ENCODE data around the gene SPATS2L.

Gene SPATS2L

DNA sequence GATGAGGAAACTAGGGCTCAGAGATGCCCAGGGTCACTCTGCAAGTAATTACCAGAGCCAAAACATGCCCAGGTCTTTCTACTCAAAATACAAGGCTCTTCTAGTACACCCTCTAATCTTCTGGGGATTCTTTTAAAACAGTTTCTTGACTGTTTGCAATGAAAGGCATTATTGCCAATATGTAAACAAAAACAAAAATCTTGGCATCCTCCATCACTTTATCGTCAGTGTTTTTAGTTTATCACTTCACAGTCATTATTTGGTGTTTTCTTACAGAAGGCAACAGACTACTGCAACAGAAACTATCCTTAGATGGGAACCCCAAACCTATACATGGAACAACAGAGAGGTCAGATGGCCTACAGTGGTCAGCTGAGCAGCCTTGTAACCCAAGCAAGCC, 132.4 kb downstream of the SPATS2L start:
- H3K4me3 ChIP-seq (ENCODE audit: low read length), result no peak overlapping the region
- no peak overlapping the region for H3K4ac ChIP-seq (ENCODE audit: low read depth, low read length)
- H4K8ac ChIP-seq (ENCODE audit: low read depth, low read length), result no peak overlapping the region
- H2BK5ac ChIP-seq (ENCODE audit: low read length), result no peak overlapping the region
- DNase-seq, result no peak
- no peak overlapping the region for H2BK120ac ChIP-seq (ENCODE audit: low read depth, low read length)
- H4K5ac ChIP-seq (ENCODE audit: low read length), result no peak overlapping the region
- no peaks in the 10 kb centered on the region for H3K27me3 ChIP-seq (ENCODE audit: insufficient read depth, low read length, poor library complexity)
- no peak overlapping the region for H3K23ac ChIP-seq (ENCODE audit: low read length)
- no peak overlapping the region for H3K56ac ChIP-seq (ENCODE audit: low read length)
- no peaks in the 10 kb centered on the region for H3K36me3 ChIP-seq (ENCODE audit: control insufficient read depth, insufficient read depth, low read length)
- H3K79me2 ChIP-seq (ENCODE audit: control insufficient read depth, insufficient read depth, low read length), result no peaks in the 10 kb centered on the region
- WGBS (ENCODE audit: extremely low coverage, insufficient coverage, low lambda C conversion rate), result no CpG with 5 or more reads among the region's 1 CpG
- no peak overlapping the region for H3K4me2 ChIP-seq (ENCODE audit: low read length)
- no peak overlapping the region for H2AK5ac ChIP-seq (ENCODE audit: low read length)
- no peaks in the 10 kb centered on the region for H3K79me1 ChIP-seq (ENCODE audit: low read length)
- no peak overlapping the region for H2BK15ac ChIP-seq (replicated peaks; ENCODE audit: low read depth)
- H3K9ac ChIP-seq (ENCODE audit: low read length), result no peak overlapping the region
- H3K27ac ChIP-seq (ENCODE audit: low read depth, low read length), result no peak overlapping the region
- no peaks in the 10 kb centered on the region for H3K4me1 ChIP-seq (ENCODE audit: control insufficient read depth, low read depth, low read length)
- H3K18ac ChIP-seq (ENCODE audit: low read length), result no peak overlapping the region

DNA sequence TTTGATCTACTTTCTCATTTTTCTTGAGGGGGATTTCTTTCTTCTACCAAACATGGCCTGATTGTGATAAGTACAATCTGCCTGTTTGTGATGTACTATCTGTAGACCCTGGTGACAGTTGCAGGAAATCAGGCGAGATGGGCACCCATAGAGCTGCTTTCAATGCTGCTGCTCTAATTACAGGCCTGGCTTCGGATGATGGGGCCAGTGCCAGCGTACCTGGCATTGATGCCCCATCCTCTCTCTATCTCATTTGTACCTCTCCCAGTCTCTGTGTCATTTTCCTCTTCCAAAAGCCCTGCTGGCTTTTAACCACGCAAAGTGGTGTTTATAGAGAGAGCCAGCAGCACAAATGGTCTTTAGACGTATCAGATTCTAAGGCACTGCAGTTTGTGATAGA, 133.5 kb downstream of the SPATS2L start:
- Histone ChIP-seq H2BK5ac (ENCODE audit: low read length) (no peak overlapping the region), H4K8ac (ENCODE audit: low read depth, low read length) (no peak overlapping the region), H3K79me1 (ENCODE audit: low read length) (no peaks in the 10 kb centered on the region), H4K5ac (ENCODE audit: low read length) (no peak overlapping the region), H3K79me2 (ENCODE audit: control insufficient read depth, insufficient read depth, low read length) (no peaks in the 10 kb centered on the region), H3K18ac (ENCODE audit: low read length) (no peak overlapping the region), H3K27me3 (ENCODE audit: insufficient read depth, low read length, poor library complexity) (no peaks in the 10 kb centered on the region), H3K36me3 (ENCODE audit: control insufficient read depth, insufficient read depth, low read length) (no peaks in the 10 kb centered on the region), H3K4me3 (ENCODE audit: low read length) (no peak overlapping the region), H3K4me2 (ENCODE audit: low read length) (no peak overlapping the region), H3K56ac (ENCODE audit: low read length) (no peak overlapping the region), H3K9ac (ENCODE audit: low read length) (no peak overlapping the region), H2BK120ac (ENCODE audit: low read depth, low read length) (no peak overlapping the region), H3K4me1 (ENCODE audit: control insufficient read depth, low read depth, low read length) (no peaks in the 10 kb centered on the region), H2BK15ac (replicated peaks; ENCODE audit: low read depth) (no peak overlapping the region), H2AK5ac (ENCODE audit: low read length) (no peak overlapping the region), H3K4ac (ENCODE audit: low read depth, low read length) (no peak overlapping the region), H3K27ac (ENCODE audit: low read depth, low read length) (no peak overlapping the region), H3K23ac (ENCODE audit: low read length) (no peak overlapping the region)
- no peak for DNase-seq
- WGBS (ENCODE audit: extremely low coverage, insufficient coverage, low lambda C conversion rate), result no CpG with 5 or more reads among the region's 5 CpGs

DNA sequence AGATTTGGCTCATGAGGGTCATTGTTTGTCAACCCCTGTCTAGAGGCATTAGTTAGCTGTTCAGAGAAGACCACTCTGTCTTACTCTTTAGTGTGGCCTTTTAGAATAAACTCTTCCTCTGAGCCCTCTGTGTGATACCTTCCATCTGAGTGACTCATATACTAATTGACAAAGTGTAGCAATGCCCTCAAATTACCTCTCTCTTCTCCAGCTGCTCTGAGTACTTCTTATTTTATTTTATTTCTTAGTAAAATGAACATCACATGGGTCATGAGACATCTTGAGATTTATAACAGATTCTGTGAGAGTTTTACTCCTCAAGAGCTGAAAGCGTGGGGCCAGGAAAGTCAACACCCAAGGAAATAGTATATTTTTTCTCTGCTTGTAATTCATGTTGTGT, 136.0 kb downstream of the SPATS2L start:
- Histone ChIP-seq H3K79me2 (ENCODE audit: control insufficient read depth, insufficient read depth, low read length) (no peaks in the 10 kb centered on the region), H3K4me2 (ENCODE audit: low read length) (no peak overlapping the region), H4K8ac (ENCODE audit: low read depth, low read length) (no peak overlapping the region), H3K9ac (ENCODE audit: low read length) (no peak overlapping the region), H2BK120ac (ENCODE audit: low read depth, low read length) (no peak overlapping the region), H3K4me3 (ENCODE audit: low read length) (no peak overlapping the region), H2BK15ac (replicated peaks; ENCODE audit: low read depth) (no peak overlapping the region), H3K4ac (ENCODE audit: low read depth, low read length) (no peak overlapping the region), H2AK5ac (ENCODE audit: low read length) (no peak overlapping the region), H3K79me1 (ENCODE audit: low read length) (no peaks in the 10 kb centered on the region), H3K56ac (ENCODE audit: low read length) (no peak overlapping the region), H3K18ac (ENCODE audit: low read length) (no peak overlapping the region), H2BK5ac (ENCODE audit: low read length) (no peak overlapping the region), H3K36me3 (ENCODE audit: control insufficient read depth, insufficient read depth, low read length) (peaks cover 1% of the 10 kb centered on the region), H4K5ac (ENCODE audit: low read length) (no peak overlapping the region), H3K23ac (ENCODE audit: low read length) (no peak overlapping the region), H3K27ac (ENCODE audit: low read depth, low read length) (no peak overlapping the region), H3K27me3 (ENCODE audit: insufficient read depth, low read length, poor library complexity) (no peaks in the 10 kb centered on the region), H3K4me1 (ENCODE audit: control insufficient read depth, low read depth, low read length) (no peaks in the 10 kb centered on the region)
- DNase-seq, result no peak
- WGBS (ENCODE audit: extremely low coverage, insufficient coverage, low lambda C conversion rate), result no CpG with 5 or more reads among the region's 1 CpG

DNA sequence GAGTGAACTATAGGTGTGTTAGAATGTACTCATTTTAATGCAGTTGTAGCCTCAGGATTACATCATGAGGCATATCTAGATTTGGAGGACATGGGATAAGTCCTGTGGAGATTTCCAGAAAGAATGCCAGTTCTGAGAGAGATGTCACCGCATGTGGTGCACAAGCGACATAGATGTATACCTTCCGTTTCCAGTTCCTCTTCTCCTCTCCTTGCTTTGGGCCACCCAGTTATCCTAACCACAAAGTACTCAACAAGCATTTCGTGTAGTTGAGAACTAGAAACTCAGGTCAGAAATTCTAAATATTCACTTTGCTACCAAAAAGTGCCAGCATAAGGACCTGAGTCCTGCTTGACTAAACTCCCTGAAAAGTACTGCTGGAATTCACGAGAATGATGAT, 136.9 kb downstream of the SPATS2L start:
- Histone ChIP-seq H3K4ac (ENCODE audit: low read depth, low read length) (no peak overlapping the region), H2BK5ac (ENCODE audit: low read length) (no peak overlapping the region), H3K4me2 (ENCODE audit: low read length) (no peak overlapping the region), H3K56ac (ENCODE audit: low read length) (no peak overlapping the region), H3K23ac (ENCODE audit: low read length) (no peak overlapping the region), H3K4me1 (ENCODE audit: control insufficient read depth, low read depth, low read length) (no peaks in the 10 kb centered on the region), H4K8ac (ENCODE audit: low read depth, low read length) (no peak overlapping the region), H4K5ac (ENCODE audit: low read length) (no peak overlapping the region), H2AK5ac (ENCODE audit: low read length) (no peak overlapping the region), H3K9ac (ENCODE audit: low read length) (no peak overlapping the region), H2BK15ac (replicated peaks; ENCODE audit: low read depth) (no peak overlapping the region), H2BK120ac (ENCODE audit: low read depth, low read length) (no peak overlapping the region), H3K36me3 (ENCODE audit: control insufficient read depth, insufficient read depth, low read length) (peaks cover 1% of the 10 kb centered on the region), H3K27me3 (ENCODE audit: insufficient read depth, low read length, poor library complexity) (no peaks in the 10 kb centered on the region), H3K79me1 (ENCODE audit: low read length) (no peaks in the 10 kb centered on the region), H3K79me2 (ENCODE audit: control insufficient read depth, insufficient read depth, low read length) (no peaks in the 10 kb centered on the region), H3K27ac (ENCODE audit: low read depth, low read length) (no peak overlapping the region), H3K18ac (ENCODE audit: low read length) (no peak overlapping the region), H3K4me3 (ENCODE audit: low read length) (no peak overlapping the region)
- no CpG with 5 or more reads among the region's 5 CpGs for WGBS (ENCODE audit: extremely low coverage, insufficient coverage, low lambda C conversion rate)
- DNase-seq, result no peak

DNA sequence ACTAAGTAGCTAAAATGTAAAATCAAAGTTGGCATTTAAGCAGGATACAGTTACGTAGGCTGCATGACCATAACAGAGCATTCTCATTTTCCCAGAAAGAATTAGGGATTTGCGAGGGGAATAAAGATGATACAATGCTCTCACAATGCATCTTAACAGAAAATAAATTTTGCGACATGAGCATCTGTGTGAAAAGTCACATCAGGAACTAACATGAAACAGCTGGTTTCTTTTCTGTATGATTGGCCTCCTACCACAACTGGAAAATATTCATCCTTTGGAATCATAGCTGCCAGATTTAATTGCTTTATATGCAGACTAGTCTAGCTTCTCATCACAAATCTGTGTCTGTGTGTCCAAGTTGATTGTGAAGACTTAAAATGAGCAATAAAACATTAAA, 137.4 kb downstream of the SPATS2L start:
- no peak overlapping the region for H2BK15ac ChIP-seq (replicated peaks; ENCODE audit: low read depth)
- DNase-seq, result no peak
- H2BK120ac ChIP-seq (ENCODE audit: low read depth, low read length), result no peak overlapping the region
- H3K27ac ChIP-seq (ENCODE audit: low read depth, low read length), result no peak overlapping the region
- H4K5ac ChIP-seq (ENCODE audit: low read length), result no peak overlapping the region
- no peaks in the 10 kb centered on the region for H3K27me3 ChIP-seq (ENCODE audit: insufficient read depth, low read length, poor library complexity)
- no CpG with 5 or more reads among the region's 3 CpGs for whole genome bisulfite sequencing (ENCODE audit: extremely low coverage, insufficient coverage, low lambda C conversion rate)
- H3K4me1 ChIP-seq (ENCODE audit: control insufficient read depth, low read depth, low read length), result no peaks in the 10 kb centered on the region
- H3K9ac ChIP-seq (ENCODE audit: low read length), result no peak overlapping the region
- H3K36me3 ChIP-seq (ENCODE audit: control insufficient read depth, insufficient read depth, low read length), result peaks cover 1% of the 10 kb centered on the region
- H3K4ac ChIP-seq (ENCODE audit: low read depth, low read length), result no peak overlapping the region
- no peak overlapping the region for H3K4me2 ChIP-seq (ENCODE audit: low read length)
- no peak overlapping the region for H4K8ac ChIP-seq (ENCODE audit: low read depth, low read length)
- no peaks in the 10 kb centered on the region for H3K79me1 ChIP-seq (ENCODE audit: low read length)
- no peak overlapping the region for H3K23ac ChIP-seq (ENCODE audit: low read length)
- H3K56ac ChIP-seq (ENCODE audit: low read length), result no peak overlapping the region
- H3K4me3 ChIP-seq (ENCODE audit: low read length), result no peak overlapping the region
- no peak overlapping the region for H2BK5ac ChIP-seq (ENCODE audit: low read length)
- no peaks in the 10 kb centered on the region for H3K79me2 ChIP-seq (ENCODE audit: control insufficient read depth, insufficient read depth, low read length)
- H2AK5ac ChIP-seq (ENCODE audit: low read length), result no peak overlapping the region
- no peak overlapping the region for H3K18ac ChIP-seq (ENCODE audit: low read length)

DNA sequence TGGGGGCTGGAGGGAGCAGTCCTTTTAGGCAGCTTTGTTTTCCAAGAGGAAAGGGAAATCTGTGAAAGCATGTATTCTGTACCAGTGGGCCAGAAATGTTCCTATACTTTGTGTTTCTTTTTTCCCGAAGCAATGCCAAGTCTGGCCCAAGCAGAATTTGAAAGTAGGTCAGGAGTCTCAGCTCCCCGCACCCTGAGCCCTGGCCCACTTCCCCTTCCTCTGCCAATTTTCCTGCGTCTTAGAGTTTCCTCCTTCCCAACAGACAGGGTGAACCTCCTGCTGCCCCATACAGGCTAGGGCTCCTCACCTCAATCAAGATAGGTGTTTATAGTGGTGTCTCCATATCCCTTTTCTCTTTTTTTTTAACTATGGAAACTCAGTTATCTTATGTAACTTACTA, 138.0 kb downstream of the SPATS2L start:
- Histone ChIP-seq H3K79me1 (ENCODE audit: low read length) (no peaks in the 10 kb centered on the region), H3K9ac (ENCODE audit: low read length) (no peak overlapping the region), H3K23ac (ENCODE audit: low read length) (no peak overlapping the region), H2AK5ac (ENCODE audit: low read length) (no peak overlapping the region), H2BK15ac (replicated peaks; ENCODE audit: low read depth) (no peak overlapping the region), H3K4me3 (ENCODE audit: low read length) (no peak overlapping the region), H3K4me1 (ENCODE audit: control insufficient read depth, low read depth, low read length) (no peaks in the 10 kb centered on the region), H3K36me3 (ENCODE audit: control insufficient read depth, insufficient read depth, low read length) (peaks cover 1% of the 10 kb centered on the region), H3K4me2 (ENCODE audit: low read length) (no peak overlapping the region), H3K79me2 (ENCODE audit: control insufficient read depth, insufficient read depth, low read length) (no peaks in the 10 kb centered on the region), H3K27ac (ENCODE audit: low read depth, low read length) (no peak overlapping the region), H3K18ac (ENCODE audit: low read length) (no peak overlapping the region), H4K5ac (ENCODE audit: low read length) (no peak overlapping the region), H3K56ac (ENCODE audit: low read length) (no peak overlapping the region), H3K4ac (ENCODE audit: low read depth, low read length) (no peak overlapping the region), H2BK5ac (ENCODE audit: low read length) (no peak overlapping the region), H4K8ac (ENCODE audit: low read depth, low read length) (no peak overlapping the region), H3K27me3 (ENCODE audit: insufficient read depth, low read length, poor library complexity) (no peaks in the 10 kb centered on the region), H2BK120ac (ENCODE audit: low read depth, low read length) (no peak overlapping the region)
- no CpG with 5 or more reads among the region's 3 CpGs for WGBS (ENCODE audit: extremely low coverage, insufficient coverage, low lambda C conversion rate)
- DNase-seq, result no peak

Data from mesendoderm (in vitro differentiated cells).